Fibroblast of pulmonary artery (primary cell): ENCODE data around the gene ERO1B.

Source experiments
- DNase-seq: peaks from one replicate; pipeline ENCODE4 v3.0.0-alpha.2; 2010; ENCODE audit warnings: low read depth
- H3K4me3 ChIP-seq: replicated peaks from 2 replicates; pipeline ENCODE4 v1.5.1; 2011; ENCODE audit warnings: low read depth, mild to moderate bottlenecking, control low read depth, low read length, moderate library complexity
- CTCF ChIP-seq: IDR thresholded peaks from 2 replicates; pipeline ENCODE4 v1.5.1; 2011; ENCODE audit warnings: mild to moderate bottlenecking, control low read depth, low read length, inconsistent platforms; ENCODE audit errors: missing control alignments

Gene ERO1B

GRCh38 chr1:236301080-236301957 lies 19.6 kb upstream of the ERO1B start:
- TF ChIP-seq CTCF, result no peak

DNA sequence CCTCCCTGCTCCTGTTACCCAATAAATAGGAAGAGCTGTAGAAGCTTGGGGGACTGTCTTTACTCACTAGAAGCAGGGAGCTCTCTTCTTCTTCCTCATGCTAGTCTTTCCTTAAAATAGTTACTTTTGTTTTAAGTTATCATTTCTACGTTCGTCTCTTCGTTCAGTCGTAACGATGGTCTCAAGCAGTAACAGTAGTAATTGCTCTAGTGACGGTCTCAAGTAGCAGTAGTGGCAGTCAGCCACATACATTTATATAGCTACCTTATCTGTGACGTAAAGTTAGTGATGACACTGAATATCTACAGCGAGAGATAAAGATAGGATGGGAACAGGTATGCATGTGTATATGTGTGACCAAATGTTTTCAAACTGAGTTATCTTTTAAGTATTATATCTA lies 15.4 kb upstream of the ERO1B start:
- DNase-seq, result no peak
- no peak overlapping the region for H3K4me3 ChIP-seq
- TF ChIP-seq CTCF, result no peak

More at GRCh38 chr1:236301080-236301957, 19.6 kb upstream of the ERO1B start:
- H3K4me3 ChIP-seq, result no peak overlapping the region
- no peak for DNase-seq

DNA sequence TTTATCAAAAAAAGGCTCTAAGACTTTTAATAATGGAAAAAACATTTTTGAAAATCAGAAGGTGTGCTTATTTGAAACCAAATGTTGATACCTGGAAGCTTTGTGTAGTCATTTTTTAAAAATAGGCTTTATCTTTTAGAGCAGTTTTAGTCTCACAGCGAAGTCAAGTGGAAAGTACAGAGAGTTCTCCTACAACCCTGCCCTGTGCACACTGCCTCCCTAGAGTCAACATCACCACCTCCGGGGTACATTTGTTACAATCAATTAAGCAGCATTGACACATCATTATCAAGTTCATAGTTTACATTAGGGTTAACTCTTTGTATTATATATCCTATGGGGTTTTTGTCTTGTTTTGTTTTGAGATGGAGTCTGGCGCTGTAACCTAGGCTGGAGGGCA lies 10.7 kb upstream of the ERO1B start:
- no peak for TF ChIP-seq CTCF
- no peak overlapping the region for H3K4me3 ChIP-seq
- no peak for DNase-seq

DNA sequence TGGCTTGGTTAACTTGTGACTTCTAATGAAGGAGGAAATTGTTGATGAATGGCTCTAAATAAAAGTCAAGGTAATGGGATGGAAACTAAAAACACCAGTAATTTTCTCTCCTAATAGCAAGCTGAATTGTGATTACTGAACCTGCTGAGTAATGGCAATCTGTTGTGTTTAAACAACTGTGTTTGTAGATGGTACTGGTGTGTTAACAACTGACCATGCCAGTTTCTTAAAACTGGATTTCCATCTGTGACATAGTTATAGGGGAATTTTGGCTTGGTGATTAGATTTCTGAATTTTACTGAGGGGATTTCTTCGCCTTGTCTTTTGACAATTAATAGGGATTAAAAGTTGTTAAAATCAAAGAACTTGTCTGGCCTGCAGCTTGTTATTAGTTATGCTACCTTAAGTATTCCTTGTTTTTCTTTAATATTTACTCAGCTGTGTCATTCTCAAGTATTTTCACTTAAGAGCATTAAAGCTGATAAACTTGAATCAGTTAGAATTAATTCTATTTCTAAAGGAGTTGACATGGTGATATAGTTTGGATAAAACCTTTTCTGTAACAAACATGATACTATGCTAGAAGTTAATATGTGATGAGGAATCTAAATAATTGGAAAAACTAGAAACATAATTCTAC lies 7.9 kb upstream of the ERO1B start:
- DNase-seq, result no peak
- TF ChIP-seq CTCF, result no peak
- no peak overlapping the region for H3K4me3 ChIP-seq

DNA sequence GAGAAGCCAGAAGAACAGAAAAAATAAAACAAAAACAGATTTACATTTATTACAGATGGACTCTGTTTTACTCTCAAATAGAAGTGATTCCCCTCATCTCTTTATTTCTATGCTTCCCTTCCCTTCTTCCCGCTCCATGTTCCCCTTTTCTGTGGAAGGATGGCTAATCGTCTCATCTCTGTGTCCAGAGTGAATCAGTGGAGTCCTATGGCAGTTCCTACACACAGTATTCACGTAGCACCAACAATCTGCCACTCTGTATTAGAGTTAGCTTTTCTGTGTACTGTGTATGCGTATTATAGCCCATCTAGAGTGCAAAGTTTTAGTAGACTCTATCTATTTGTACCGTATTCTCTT lies 6.8 kb upstream of the ERO1B start:
- no peak overlapping the region for H3K4me3 ChIP-seq
- no peak for DNase-seq
- TF ChIP-seq CTCF, result no peak

- no peak for TF ChIP-seq CTCF
- H3K4me3 ChIP-seq, result no peak overlapping the region
- DNase-seq, result no peak
Observed at GRCh38 chr1:236287757-236288619, 6.2 kb upstream of the ERO1B start.
